IMR-90 (cell line): Measurements from ENCODE around the gene TGFBR2. TPM values are rescaled to one million over a fixed set of nuclear protein-coding genes. Genes with fewer than 3 reads are reported as not detected.

Source experiments
- ATAC-seq: fragments of 200-7000 bp; cut with Tn5 transposase; 2 replicates; pipeline ENCODE4 v1.9.1; 2020; ENCODE audit warnings: low read depth, mild to moderate bottlenecking, moderate library complexity
- BruUV-seq: library from RNA; stranded (reverse); fragments of 400-500 nt; replicated peaks from 2 replicates; lab custom pipeline; 2021; lab: Mats Ljungman, UMichigan
- CTCF ChIA-PET: fragments of 300-600 bp; formaldehyde crosslinking; extraction: SDS; loops from one replicate; lab custom pipeline; 2021; ENCODE audit warnings: antibody characterized with exemption; lab: Yijun Ruan, JAX
- POLR2A ChIA-PET: fragments of 300-600 bp; sonication (Branson Sonifier 250); formaldehyde crosslinking; loops from one replicate; lab custom pipeline; 2022; ENCODE audit warnings: antibody characterized with exemption; ENCODE audit not compliant: unreplicated experiment; lab: Charles Lee
- DNase-seq: peaks from one replicate; pipeline ENCODE4 v3.0.0; 2013
- H2AFZ ChIP-seq: replicated peaks from 2 replicates; pipeline ENCODE3; 2013; ENCODE audit warnings: low read length, mild to moderate bottlenecking; ENCODE audit not compliant: poor library complexity
- H2AK5ac ChIP-seq: 2 replicates; pipeline ENCODE4 v1.6.1; 2013; ENCODE audit warnings: low read depth, low read length, inconsistent platforms
- H2AK9ac ChIP-seq: replicated peaks from 2 replicates; pipeline ENCODE3; 2013; ENCODE audit warnings: mild to moderate bottlenecking, low read depth, low read length, moderate library complexity; ENCODE audit not compliant: poor library complexity
- H2BK120ac ChIP-seq: 2 replicates; pipeline ENCODE4 v1.6.1; 2013; ENCODE audit warnings: low read depth, low read length, inconsistent platforms
- H2BK15ac ChIP-seq: 3 replicates; pipeline ENCODE4 v1.6.1; 2013; ENCODE audit warnings: low read depth, low read length, inconsistent platforms
- H2BK20ac ChIP-seq: 2 replicates; pipeline ENCODE4 v1.6.1; 2013; ENCODE audit warnings: low read depth, mild to moderate bottlenecking, inconsistent platforms, low read length, moderate library complexity
- H2BK5ac ChIP-seq: 2 replicates; pipeline ENCODE4 v1.6.1; 2013; ENCODE audit warnings: mild to moderate bottlenecking, low read depth, low read length, inconsistent platforms; ENCODE audit not compliant: poor library complexity, severe bottlenecking
- H3K14ac ChIP-seq: replicated peaks from 2 replicates; pipeline ENCODE4 v1.6.1; 2013; ENCODE audit warnings: low read depth, low read length, inconsistent platforms
- H3K18ac ChIP-seq: 2 replicates; pipeline ENCODE4 v1.6.1; 2013; ENCODE audit warnings: low read depth, low read length, control low read depth
- H3K23ac ChIP-seq: 2 replicates; pipeline ENCODE4 v1.6.1; 2013; ENCODE audit warnings: low read depth, low read length, inconsistent platforms
- H3K27ac ChIP-seq: 2 replicates; pipeline ENCODE4 v1.5.1; 2013; ENCODE audit warnings: mild to moderate bottlenecking, control low read depth, low read length; ENCODE audit not compliant: insufficient read depth
- H3K27me3 ChIP-seq: 2 replicates; pipeline ENCODE4 v1.6.1; 2013; ENCODE audit warnings: low read length; ENCODE audit not compliant: control insufficient read depth, insufficient read depth
- H3K36me3 ChIP-seq: 2 replicates; pipeline ENCODE4 v1.6.1; 2013; ENCODE audit warnings: low read length, mixed read lengths; ENCODE audit not compliant: control insufficient read depth, insufficient read depth
- H3K4ac ChIP-seq: 2 replicates; pipeline ENCODE4 v1.6.1; 2013; ENCODE audit warnings: low read depth, low read length, inconsistent platforms
- H3K4me1 ChIP-seq: 2 replicates; pipeline ENCODE4 v1.6.1; 2013; ENCODE audit warnings: low read length, mixed read lengths; ENCODE audit not compliant: control insufficient read depth, insufficient read depth
- H3K4me2 ChIP-seq: 2 replicates; pipeline ENCODE4 v1.6.1; 2013; ENCODE audit warnings: low read depth, mild to moderate bottlenecking, control low read depth, low read length, moderate library complexity
- H3K4me3 ChIP-seq: 2 replicates; pipeline ENCODE4 v1.5.1; 2013; ENCODE audit warnings: low read depth, mild to moderate bottlenecking, control low read depth, low read length, moderate library complexity; ENCODE audit not compliant: insufficient read depth
- H3K56ac ChIP-seq: 2 replicates; pipeline ENCODE4 v1.6.1; 2013; ENCODE audit warnings: low read length, inconsistent platforms; ENCODE audit not compliant: insufficient read depth; ENCODE audit errors: extremely low read depth
- H3K79me1 ChIP-seq, 2 experiments: 2 replicates each; pipeline ENCODE4 v1.6.1; 2013; ENCODE audit warnings: low read length in 2 of 2, inconsistent platforms in 1 of 2, low read depth in 1 of 2
- H3K9ac ChIP-seq: 2 replicates; pipeline ENCODE4 v1.6.1; 2013; ENCODE audit warnings: low read depth, low read length, control low read depth
- H3K9me1 ChIP-seq: 2 replicates; pipeline ENCODE4 v1.6.1; 2013; ENCODE audit warnings: low read length, inconsistent platforms; ENCODE audit not compliant: insufficient read depth
- H3K9me3 ChIP-seq: 2 replicates; pipeline ENCODE4 v1.6.1; 2013; ENCODE audit warnings: low read length; ENCODE audit not compliant: control insufficient read depth, insufficient read depth
- H4K20me1 ChIP-seq: 2 replicates; pipeline ENCODE4 v1.6.1; 2013; ENCODE audit warnings: low read length, inconsistent platforms; ENCODE audit not compliant: insufficient read depth
- H4K5ac ChIP-seq: 2 replicates; pipeline ENCODE4 v1.6.1; 2013; ENCODE audit warnings: mild to moderate bottlenecking, low read depth, low read length, control low read depth
- H4K8ac ChIP-seq, 2 experiments: 2 replicates each; pipeline ENCODE4 v1.6.1; 2013; ENCODE audit warnings: low read depth in 2 of 2, low read length in 2 of 2, control low read depth in 1 of 2, inconsistent platforms in 1 of 2
- H4K91ac ChIP-seq: 2 replicates; pipeline ENCODE4 v1.6.1; 2013; ENCODE audit warnings: low read depth, low read length, inconsistent platforms; ENCODE audit not compliant: insufficient read depth
- BHLHE40 ChIP-seq: fragments of 150-350 bp; IDR thresholded peaks from 2 replicates; pipeline ENCODE4 v1.6.1; 2016; ENCODE audit warnings: mild to moderate bottlenecking, low read depth, low read length
- CEBPB ChIP-seq: IDR thresholded peaks from 2 replicates; pipeline ENCODE4 v1.6.1; 2012; ENCODE audit warnings: low read depth, low read length, improper control_type of control experiment
- CHD1 ChIP-seq: IDR thresholded peaks from 2 replicates; pipeline ENCODE4 v1.6.1; 2012; ENCODE audit warnings: low read depth, low read length, improper control_type of control experiment
- CTCF ChIP-seq: conservative IDR thresholded peaks from 2 replicates; pipeline ENCODE4 v1.5.1; 2012; ENCODE audit warnings: mild to moderate bottlenecking, low read depth, low read length, improper control_type of control experiment
- ELK1 ChIP-seq: fragments of 150-350 bp; IDR thresholded peaks from 2 replicates; pipeline ENCODE4 v1.6.1; 2016; ENCODE audit warnings: low read depth, mild to moderate bottlenecking, low read length, moderate library complexity, borderline replicate concordance
- FOS ChIP-seq: fragments of 150-350 bp; IDR thresholded peaks from 2 replicates; pipeline ENCODE4 v1.6.1; 2016; ENCODE audit warnings: low read depth, low read length
- MAFK ChIP-seq: IDR thresholded peaks from 2 replicates; pipeline ENCODE4 v1.6.1; 2012; ENCODE audit warnings: low read depth, low read length, improper control_type of control experiment
- MAZ ChIP-seq: IDR thresholded peaks from 2 replicates; pipeline ENCODE4 v1.6.1; 2012; ENCODE audit warnings: low read depth, mild to moderate bottlenecking, low read length, improper control_type of control experiment, moderate library complexity, borderline replicate concordance
- MXI1 ChIP-seq: IDR thresholded peaks from 2 replicates; pipeline ENCODE4 v1.6.1; 2012; ENCODE audit warnings: low read depth, mild to moderate bottlenecking, low read length, moderate library complexity, borderline replicate concordance
- NFE2L2 ChIP-seq: fragments of 150-350 bp; IDR thresholded peaks from 2 replicates; pipeline ENCODE4 v1.6.1; 2016; ENCODE audit warnings: low read depth, mild to moderate bottlenecking, low read length
- POLR2A ChIP-seq: IDR thresholded peaks from 2 replicates; pipeline ENCODE4 v1.6.1; 2012; ENCODE audit warnings: mild to moderate bottlenecking, low read depth, low read length
- RAD21 ChIP-seq: IDR thresholded peaks from 2 replicates; pipeline ENCODE4 v1.6.1; 2012; ENCODE audit warnings: low read length, improper control_type of control experiment
- RCOR1 ChIP-seq: IDR thresholded peaks from 2 replicates; pipeline ENCODE4 v1.6.1; 2012; ENCODE audit warnings: mild to moderate bottlenecking, low read length, improper control_type of control experiment; ENCODE audit not compliant: insufficient replicate concordance
- RFX5 ChIP-seq: IDR thresholded peaks from 2 replicates; pipeline ENCODE4 v1.8.0; 2012; ENCODE audit warnings: low read depth, mild to moderate bottlenecking, low read length, moderate library complexity
- SMC3 ChIP-seq: fragments of 150-350 bp; IDR thresholded peaks from 2 replicates; pipeline ENCODE4 v1.6.1; 2016; ENCODE audit warnings: low read depth, mild to moderate bottlenecking, antibody characterized with exemption, low read length, moderate library complexity
- USF2 ChIP-seq: fragments of 150-350 bp; IDR thresholded peaks from 2 replicates; pipeline ENCODE4 v1.6.1; 2017; ENCODE audit warnings: mild to moderate bottlenecking, antibody characterized with exemption, low read length, low read depth
- WGBS, 2 experiments: methylation state at CpG; one replicate each; pipeline versions ENCODE4 v1.1.5 to v1.1.7; 2013; ENCODE audit warnings: missing lambda C conversion rate in 2 of 2; ENCODE audit not compliant: insufficient read length in 1 of 2; ENCODE audit errors: extremely low coverage in 2 of 2; 5-methylcytosine and 5-hydroxymethylcytosine counted together
- dilution Hi-C: fragments of 300-500 bp; cut with HindIII; formaldehyde crosslinking; loops from one replicate; pipeline ENCODE4 v1.14.3; 2018; ENCODE audit warnings: low sequenced_read_pairs; ENCODE audit not compliant: unreplicated experiment
- in situ Hi-C: fragments of 300-500 bp; cut with MboI; formaldehyde crosslinking; loops from 3 replicates; pipeline ENCODE4 v1.14.3; 2019; ENCODE audit warnings: low sequenced_read_pairs, inconsistent platforms, mixed read lengths
- intact Hi-C: fragments of 100-400 bp; cut with micrococcal nuclease; formaldehyde crosslinking; loops from 2 replicates; pipeline ENCODE4 v1.10.0; 2022
- polyA plus RNA-seq, 3 experiments: library from polyadenylated mRNA; depleted of rRNA; stranded (reverse); fragments of >200 nt; gene quantifications; 2 replicates each; pipeline ENCODE4 v1.2.3, GENCODE V29; 2012; ENCODE audit warnings: low replicate concordance in 1 of 3
- total RNA-seq: library from RNA; depleted of rRNA; stranded (reverse); fragments of >200 nt; gene quantifications from 2 replicates; pipeline ENCODE4 v1.2.3, GENCODE V29; 2012

TGFBR2 gene
- total and polyA plus RNA-seq, 2 of the 4 experiments (the other 2 are of a cell fraction) = 63.7 to 87.5 TPM

GRCh38 chr3:30724863-30725262 lies 118.5 kb downstream of the TGFBR2 start:
- ChIA-PET POLR2A (interaction anchor here (0.5 kb wide), 1 partner anchor 101 kb away, joined by 4 read pairs; no protein-coding TSS in a partner anchor), CTCF (interaction anchor here (0.8 kb wide), 1 partner anchor 61 kb away, joined by 3 read pairs; no protein-coding TSS in a partner anchor)
- Histone ChIP-seq H2BK20ac (0 out of 2 replicates have a peak overlapping the region, but pooled peaks have one; percentile 5), H4K20me1 (no peaks in the 10 kb centered on the region), H3K56ac (no peak overlapping the region), H2BK5ac (no peak overlapping the region), H3K4ac (no peak overlapping the region), H2AK9ac (no peak overlapping the region), H3K23ac (no peak overlapping the region), H3K9me1 (peaks cover 3% of the 10 kb centered on the region), H3K36me3 (no peaks in the 10 kb centered on the region), H3K9ac (no peak overlapping the region), H3K4me2 (no peak overlapping the region), H3K27ac (no peak overlapping the region), H3K18ac (no peak overlapping the region), H4K91ac (no peak overlapping the region), H3K4me3 (no peak overlapping the region), H2AK5ac (no peak overlapping the region), H3K79me1 (no peaks in the 10 kb centered on the region), H2AFZ (no peak overlapping the region), H3K9me3 (no peaks in the 10 kb centered on the region), H2BK120ac (peak overlapping the region; percentile 32; the same call in 1 of the 2 replicates), H3K4me1 (peaks cover 5% of the 10 kb centered on the region), H3K14ac (no peak overlapping the region; the same call in 1 of the 2 replicates), H4K8ac (no peak overlapping the region), H3K27me3 (no peaks in the 10 kb centered on the region), H2BK15ac (peak overlapping the region; percentile 64; the same call in 1 of the 3 replicates), H4K5ac (no peak overlapping the region)
- BruUV-seq = no TSS peak
- ATAC-seq = no peak
- TF ChIP-seq USF2 = no peak
- TF ChIP-seq MAFK = no peak
- TF ChIP-seq SMC3 = no peak
- TF ChIP-seq RAD21 = no peak
- TF ChIP-seq CEBPB = no peak
- TF ChIP-seq CHD1 = no peak
- TF ChIP-seq MAZ = no peak
- no peak for TF ChIP-seq BHLHE40
- no peak for TF ChIP-seq CTCF
- TF ChIP-seq ELK1 = no peak
- TF ChIP-seq NFE2L2 = no peak
- no peak for TF ChIP-seq RFX5
- no peak for TF ChIP-seq MXI1
- no peak for TF ChIP-seq POLR2A
- no peak for TF ChIP-seq RCOR1
- no peak for TF ChIP-seq FOS
- in situ Hi-C loops = no loop called here
- intact Hi-C loops = no loop called here
- dilution Hi-C loops = no loop called here
- 90% methylated on average over 2 of the region's 3 CpGs; no CpG with 5 or more reads in 1 of the 2 experiments for WGBS, 2 experiments
- DNase-seq = no peak
